ENCODE data around the gene CREBBP. TPM values are rescaled to one million over a fixed set of nuclear protein-coding genes. Genes with fewer than 3 reads are reported as not detected.

Gene CREBBP
- total RNA-seq, 3 donors from 2014 or later: 61.6 to 82.6 (median 69.5) TPM

DNA sequence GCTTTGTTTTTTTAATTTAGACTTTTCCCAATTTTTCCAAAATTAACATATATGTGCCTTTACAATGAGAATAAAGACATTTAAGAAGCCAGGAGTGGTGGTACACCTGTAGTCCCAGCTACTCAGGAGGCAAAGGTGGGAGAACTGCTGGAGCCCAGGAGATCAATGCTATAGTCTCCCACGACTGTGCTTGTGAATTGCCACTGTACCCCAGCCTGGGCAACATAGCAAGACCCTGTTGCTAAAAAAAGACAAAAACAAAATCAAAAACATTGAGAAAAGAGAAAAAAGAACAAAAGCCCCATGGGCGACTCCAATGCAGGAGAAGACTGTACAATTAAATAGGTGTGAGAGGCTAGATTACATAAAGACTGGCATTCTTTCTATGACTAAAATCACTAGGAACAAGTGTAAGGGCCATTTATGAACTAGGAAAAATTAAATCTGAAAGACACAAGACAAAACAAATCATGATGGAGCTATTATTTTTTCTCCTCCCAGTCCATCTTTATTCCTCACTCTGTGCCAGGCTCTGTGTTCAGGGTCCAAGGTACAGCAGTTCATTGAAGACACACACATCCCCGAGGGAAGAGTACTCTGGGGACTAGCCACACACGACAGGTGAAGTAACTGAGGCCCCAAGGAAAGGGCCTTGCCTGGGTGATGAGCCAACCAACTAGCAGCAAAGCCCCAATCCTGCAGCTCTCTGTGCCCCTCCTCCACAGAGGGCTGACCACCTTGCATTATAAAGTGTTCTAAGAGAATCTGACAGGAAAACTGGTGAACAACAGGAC, 79.8 kb downstream of the CREBBP start:
- peaks cover 0 to 16% of the 10 kb centered on the region in 2 donors for H3K4me1 ChIP-seq
- no peaks in the 10 kb centered on the region for H3K27me3 ChIP-seq
- DNase-seq (ENCODE audit: low spot score in 2 of 2): no peak
- intact Hi-C loops (cut with DNase I; ENCODE audit: low total_unique reads): no loop called here
- no peak overlapping the region for H3K4me3 ChIP-seq
- no peaks in the 10 kb centered on the region for H3K9me3 ChIP-seq
- no peak overlapping the region for H3K27ac ChIP-seq
- TF ChIP-seq POLR2A (IDR thresholded peaks at IDR 0.05): no peak
- TF ChIP-seq POLR2AphosphoS5 (IDR thresholded peaks at IDR 0.05): no peak
- TF ChIP-seq, protein P1, sequence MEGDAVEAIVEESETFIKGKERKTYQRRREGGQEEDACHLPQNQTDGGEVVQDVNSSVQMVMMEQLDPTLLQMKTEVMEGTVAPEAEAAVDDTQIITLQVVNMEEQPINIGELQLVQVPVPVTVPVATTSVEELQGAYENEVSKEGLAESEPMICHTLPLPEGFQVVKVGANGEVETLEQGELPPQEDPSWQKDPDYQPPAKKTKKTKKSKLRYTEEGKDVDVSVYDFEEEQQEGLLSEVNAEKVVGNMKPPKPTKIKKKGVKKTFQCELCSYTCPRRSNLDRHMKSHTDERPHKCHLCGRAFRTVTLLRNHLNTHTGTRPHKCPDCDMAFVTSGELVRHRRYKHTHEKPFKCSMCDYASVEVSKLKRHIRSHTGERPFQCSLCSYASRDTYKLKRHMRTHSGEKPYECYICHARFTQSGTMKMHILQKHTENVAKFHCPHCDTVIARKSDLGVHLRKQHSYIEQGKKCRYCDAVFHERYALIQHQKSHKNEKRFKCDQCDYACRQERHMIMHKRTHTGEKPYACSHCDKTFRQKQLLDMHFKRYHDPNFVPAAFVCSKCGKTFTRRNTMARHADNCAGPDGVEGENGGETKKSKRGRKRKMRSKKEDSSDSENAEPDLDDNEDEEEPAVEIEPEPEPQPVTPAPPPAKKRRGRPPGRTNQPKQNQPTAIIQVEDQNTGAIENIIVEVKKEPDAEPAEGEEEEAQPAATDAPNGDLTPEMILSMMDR (IDR thresholded peaks at IDR 0.05): no peak
- no peaks in the 10 kb centered on the region for H3K36me3 ChIP-seq

DNA sequence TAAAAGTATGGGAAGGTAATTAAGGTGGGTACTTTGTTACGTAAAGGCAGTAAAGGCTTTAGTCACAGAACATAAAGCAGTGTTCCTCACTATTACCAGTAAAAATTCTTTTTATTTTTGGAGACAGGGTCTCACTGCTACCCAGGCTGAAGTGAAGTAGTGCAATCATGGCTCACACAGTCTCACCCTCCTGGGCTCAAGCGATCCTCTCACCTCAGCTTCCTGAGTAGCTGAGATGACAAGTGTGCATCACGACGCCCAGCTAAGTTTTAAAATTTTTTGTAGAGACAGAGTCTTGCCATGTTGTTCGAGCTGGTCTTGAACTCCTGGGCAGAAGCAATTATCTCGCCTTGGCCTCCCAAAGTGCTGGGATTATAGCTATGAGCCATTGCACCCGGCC, 80.5 kb downstream of the CREBBP start:
- Histone ChIP-seq H3K4me3 (no peak overlapping the region), H3K36me3 (no peaks in the 10 kb centered on the region), H3K27ac (no peak overlapping the region), H3K4me1 (peaks cover 0 to 16% of the 10 kb centered on the region in 2 donors), H3K9me3 (no peaks in the 10 kb centered on the region), H3K27me3 (no peaks in the 10 kb centered on the region)
- TF ChIP-seq POLR2AphosphoS5 (IDR thresholded peaks at IDR 0.05) (no peak), POLR2A (IDR thresholded peaks at IDR 0.05) (no peak)
- TF ChIP-seq, protein P1 (IDR thresholded peaks at IDR 0.05): no peak
- no peak for DNase-seq (ENCODE audit: low spot score in 2 of 2)
- intact Hi-C loops (cut with DNase I; ENCODE audit: low total_unique reads): no loop called here

DNA sequence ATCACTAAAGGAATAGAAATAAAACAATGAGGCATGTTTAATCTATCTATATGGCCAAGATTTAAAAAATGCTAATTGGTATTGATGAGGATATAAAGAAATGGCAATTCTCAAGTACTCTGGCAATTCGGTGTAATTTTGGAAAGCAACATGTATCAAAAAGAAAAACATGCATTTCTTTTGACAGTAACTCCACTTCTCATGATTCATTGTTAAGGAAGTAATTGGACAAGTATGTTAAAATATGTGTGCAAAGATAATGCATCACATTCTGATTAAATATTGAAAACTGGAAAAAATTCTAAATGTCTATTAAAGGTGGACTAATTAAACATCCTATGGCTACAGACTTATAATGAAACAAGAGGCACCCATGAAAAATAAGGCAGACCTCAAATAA, 81.2 kb downstream of the CREBBP start:
- no peak for DNase-seq (ENCODE audit: low spot score in 2 of 2)
- Histone ChIP-seq H3K27ac (no peak overlapping the region), H3K36me3 (no peaks in the 10 kb centered on the region), H3K9me3 (no peaks in the 10 kb centered on the region), H3K27me3 (no peaks in the 10 kb centered on the region), H3K4me3 (no peak overlapping the region), H3K4me1 (peaks cover 0 to 16% of the 10 kb centered on the region in 2 donors)
- intact Hi-C loops (cut with DNase I; ENCODE audit: low total_unique reads): no loop called here
- TF ChIP-seq POLR2AphosphoS5 (IDR thresholded peaks at IDR 0.05) (no peak), POLR2A (IDR thresholded peaks at IDR 0.05) (no peak)
- TF ChIP-seq, protein P1 (IDR thresholded peaks at IDR 0.05): no peak

GRCh38 chr16:3798838-3799237, 81.7 kb downstream of the CREBBP start:
- no peak for DNase-seq (ENCODE audit: low spot score in 2 of 2)
- Histone ChIP-seq H3K27ac (no peak overlapping the region), H3K4me1 (peaks cover 0 to 16% of the 10 kb centered on the region in 2 donors), H3K9me3 (no peaks in the 10 kb centered on the region), H3K4me3 (no peak overlapping the region), H3K27me3 (no peaks in the 10 kb centered on the region), H3K36me3 (no peaks in the 10 kb centered on the region)
- intact Hi-C loops (cut with DNase I; ENCODE audit: low total_unique reads): no loop called here
- TF ChIP-seq POLR2AphosphoS5 (IDR thresholded peaks at IDR 0.05): no peak
- TF ChIP-seq POLR2A (IDR thresholded peaks at IDR 0.05): no peak
- TF ChIP-seq, protein P1 (IDR thresholded peaks at IDR 0.05): no peak
